ENCODE measurements around the gene ITGB1. TPM values are rescaled to one million over a fixed set of nuclear protein-coding genes. Genes with fewer than 3 reads are reported as not detected.

The ITGB1 gene
- polyA plus RNA-seq, 1 of the 3 experiments (the other 2 are of a cell fraction): 666 TPM

DNA sequence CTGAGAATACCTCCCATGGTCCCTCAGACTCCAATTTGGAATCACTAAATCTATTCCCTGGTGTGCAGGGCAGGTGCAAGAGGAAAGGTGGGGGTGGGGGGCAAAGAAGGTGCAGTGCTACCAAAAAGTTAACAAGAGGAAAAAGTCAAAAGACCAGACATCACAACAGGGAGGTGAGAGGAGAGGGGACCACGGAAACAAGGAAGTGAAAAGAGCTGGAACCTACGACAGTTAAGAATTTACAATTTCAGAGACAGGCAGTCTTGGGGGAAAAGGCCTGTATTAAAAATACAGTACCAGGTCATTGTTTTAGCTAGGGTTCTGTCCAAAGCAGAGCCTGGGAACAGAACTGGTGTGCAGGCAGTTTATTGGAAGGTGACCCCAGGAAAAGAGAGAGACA lies 14.6 kb downstream of the ITGB1 start:
- Histone ChIP-seq H3K9me2 (no peaks in the 10 kb centered on the region), H4K20me1 (ENCODE audit: insufficient read depth) (peaks cover 100% of the 10 kb centered on the region), H3K4me3 (ENCODE audit: low read depth in 2 of 2, low read length in 1 of 2) (no peak overlapping the region), H3K9ac (no peak overlapping the region), H3K79me2 (ENCODE audit: insufficient read depth) (peaks cover 100% of the 10 kb centered on the region), H3K4me2 (peak overlapping the region; percentile 11; the same call in 1 of the 2 replicates), H3K36me3 (replicated peaks in 1 of 2; ENCODE audit: control insufficient read depth in 1 of 2, insufficient read depth in 2 of 2, low read length in 1 of 2) (peaks cover 1 to 12% of the 10 kb centered on the region in 2 experiments), H3K9me3 (no peaks in the 10 kb centered on the region), H3K27ac (ENCODE audit: low read depth in 2 of 2, low read length in 1 of 2) (no peak overlapping the region; a peak in 1 of 4 replicates), H3F3A (replicated peaks; ENCODE audit: insufficient read depth) (peaks cover 6% of the 10 kb centered on the region), H2AFZ (ENCODE audit: low read depth) (no peak overlapping the region), H3K27me3 (ENCODE audit: insufficient read depth) (no peaks in the 10 kb centered on the region), H3K4me1 (ENCODE audit: control insufficient read depth in 1 of 2, insufficient read depth in 2 of 2, low read depth in 1 of 2, low read length in 1 of 2) (peaks cover 26 to 34% of the 10 kb centered on the region in 2 experiments)
- WGBS (ENCODE audit: low lambda C conversion rate): 78% methylated on average over 2 of the region's 2 CpGs
- no peak for DNase-seq
- POLR2A ChIA-PET: no interaction called here
- TF ChIP-seq, protein P1, sequence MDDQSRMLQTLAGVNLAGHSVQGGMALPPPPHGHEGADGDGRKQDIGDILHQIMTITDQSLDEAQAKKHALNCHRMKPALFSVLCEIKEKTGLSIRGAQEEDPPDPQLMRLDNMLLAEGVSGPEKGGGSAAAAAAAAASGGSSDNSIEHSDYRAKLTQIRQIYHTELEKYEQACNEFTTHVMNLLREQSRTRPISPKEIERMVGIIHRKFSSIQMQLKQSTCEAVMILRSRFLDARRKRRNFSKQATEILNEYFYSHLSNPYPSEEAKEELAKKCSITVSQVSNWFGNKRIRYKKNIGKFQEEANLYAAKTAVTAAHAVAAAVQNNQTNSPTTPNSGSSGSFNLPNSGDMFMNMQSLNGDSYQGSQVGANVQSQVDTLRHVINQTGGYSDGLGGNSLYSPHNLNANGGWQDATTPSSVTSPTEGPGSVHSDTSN (IDR thresholded peaks at IDR 0.05): no peak
- TF ChIP-seq SMC3 (IDR thresholded peaks at IDR 0.05; ENCODE audit: low read depth, low read length) (no peak), GATA2 (CRISPR knock-in tag; IDR thresholded peaks at IDR 0.05) (no peak), POLR2AphosphoS5 (IDR thresholded peaks at IDR 0.05; ENCODE audit: low read depth, low read length) (no peak), SIN3A (IDR thresholded peaks at IDR 0.05; ENCODE audit: borderline replicate concordance, low read depth, low read length) (no peak), NFIC (IDR thresholded peaks at IDR 0.05; ENCODE audit: borderline replicate concordance) (no peak), FOXJ3 (CRISPR knock-in tag; IDR thresholded peaks at IDR 0.05) (no peak), GABPA (IDR thresholded peaks at IDR 0.05; ENCODE audit: low read depth) (no peak), JUND (IDR thresholded peaks at IDR 0.05) (no peak), EP300 (IDR thresholded peaks at IDR 0.05; ENCODE audit: borderline replicate concordance in 1 of 2, low read depth in 1 of 2, low read length in 1 of 2) (no peak), FOXM1 (IDR thresholded peaks at IDR 0.05; ENCODE audit: low read depth) (no peak), MXI1 (IDR thresholded peaks at IDR 0.05; ENCODE audit: low read depth, low read length) (no peak)
- TF ChIP-seq, protein P2, sequence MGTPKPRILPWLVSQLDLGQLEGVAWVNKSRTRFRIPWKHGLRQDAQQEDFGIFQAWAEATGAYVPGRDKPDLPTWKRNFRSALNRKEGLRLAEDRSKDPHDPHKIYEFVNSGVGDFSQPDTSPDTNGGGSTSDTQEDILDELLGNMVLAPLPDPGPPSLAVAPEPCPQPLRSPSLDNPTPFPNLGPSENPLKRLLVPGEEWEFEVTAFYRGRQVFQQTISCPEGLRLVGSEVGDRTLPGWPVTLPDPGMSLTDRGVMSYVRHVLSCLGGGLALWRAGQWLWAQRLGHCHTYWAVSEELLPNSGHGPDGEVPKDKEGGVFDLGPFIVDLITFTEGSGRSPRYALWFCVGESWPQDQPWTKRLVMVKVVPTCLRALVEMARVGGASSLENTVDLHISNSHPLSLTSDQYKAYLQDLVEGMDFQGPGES (IDR thresholded peaks at IDR 0.05; ENCODE audit: low read depth, low read length): no peak
- TF ChIP-seq, protein P3, sequence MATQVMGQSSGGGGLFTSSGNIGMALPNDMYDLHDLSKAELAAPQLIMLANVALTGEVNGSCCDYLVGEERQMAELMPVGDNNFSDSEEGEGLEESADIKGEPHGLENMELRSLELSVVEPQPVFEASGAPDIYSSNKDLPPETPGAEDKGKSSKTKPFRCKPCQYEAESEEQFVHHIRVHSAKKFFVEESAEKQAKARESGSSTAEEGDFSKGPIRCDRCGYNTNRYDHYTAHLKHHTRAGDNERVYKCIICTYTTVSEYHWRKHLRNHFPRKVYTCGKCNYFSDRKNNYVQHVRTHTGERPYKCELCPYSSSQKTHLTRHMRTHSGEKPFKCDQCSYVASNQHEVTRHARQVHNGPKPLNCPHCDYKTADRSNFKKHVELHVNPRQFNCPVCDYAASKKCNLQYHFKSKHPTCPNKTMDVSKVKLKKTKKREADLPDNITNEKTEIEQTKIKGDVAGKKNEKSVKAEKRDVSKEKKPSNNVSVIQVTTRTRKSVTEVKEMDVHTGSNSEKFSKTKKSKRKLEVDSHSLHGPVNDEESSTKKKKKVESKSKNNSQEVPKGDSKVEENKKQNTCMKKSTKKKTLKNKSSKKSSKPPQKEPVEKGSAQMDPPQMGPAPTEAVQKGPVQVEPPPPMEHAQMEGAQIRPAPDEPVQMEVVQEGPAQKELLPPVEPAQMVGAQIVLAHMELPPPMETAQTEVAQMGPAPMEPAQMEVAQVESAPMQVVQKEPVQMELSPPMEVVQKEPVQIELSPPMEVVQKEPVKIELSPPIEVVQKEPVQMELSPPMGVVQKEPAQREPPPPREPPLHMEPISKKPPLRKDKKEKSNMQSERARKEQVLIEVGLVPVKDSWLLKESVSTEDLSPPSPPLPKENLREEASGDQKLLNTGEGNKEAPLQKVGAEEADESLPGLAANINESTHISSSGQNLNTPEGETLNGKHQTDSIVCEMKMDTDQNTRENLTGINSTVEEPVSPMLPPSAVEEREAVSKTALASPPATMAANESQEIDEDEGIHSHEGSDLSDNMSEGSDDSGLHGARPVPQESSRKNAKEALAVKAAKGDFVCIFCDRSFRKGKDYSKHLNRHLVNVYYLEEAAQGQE (IDR thresholded peaks at IDR 0.05; ENCODE audit: low read depth, low read length): no peak
- TF ChIP-seq, protein P4, sequence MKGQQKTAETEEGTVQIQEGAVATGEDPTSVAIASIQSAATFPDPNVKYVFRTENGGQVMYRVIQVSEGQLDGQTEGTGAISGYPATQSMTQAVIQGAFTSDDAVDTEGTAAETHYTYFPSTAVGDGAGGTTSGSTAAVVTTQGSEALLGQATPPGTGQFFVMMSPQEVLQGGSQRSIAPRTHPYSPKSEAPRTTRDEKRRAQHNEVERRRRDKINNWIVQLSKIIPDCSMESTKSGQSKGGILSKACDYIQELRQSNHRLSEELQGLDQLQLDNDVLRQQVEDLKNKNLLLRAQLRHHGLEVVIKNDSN (IDR thresholded peaks at IDR 0.05; ENCODE audit: borderline replicate concordance, low read depth): no peak
- CTCF ChIA-PET: no interaction called here
